Activated T-helper 1 cell treated with anti-CD3 and anti-CD28 coated beads, Interleukin-2, amount 50 U/mL, for 16 hours (primary cell): ENCODE measurements around the gene MACROD2.
"Not testable (repeated sequence)": the region's sequence is repeated elsewhere in the genome, so short reads cannot be mapped to it uniquely, and the experiment has no call there.

Experiments used
- DNase-seq, 2 donors: peaks; one replicate each; pipeline ENCODE4 v3.0.0-alpha.2; 2020; ENCODE audit warnings: low read depth in 1 of 2, low spot score in 1 of 2

The MACROD2 gene

GRCh38 chr20:13995086-13995665 lies at the start of gene MACROD2:
TSS of gene MACROD2 (plus strand) at chr20:13995516.
- no peak for DNase-seq

- no peak for DNase-seq
Measured at GRCh38 chr20:13947719-13948118, 47.6 kb upstream of the MACROD2 start.

GRCh38 chr20:13953227-13953626 lies 42.1 kb upstream of the MACROD2 start:
- no peak for DNase-seq

GRCh38 chr20:13960119-13960518 lies 35.2 kb upstream of the MACROD2 start:
- DNase-seq = no peak

- no peak for DNase-seq
Measured at GRCh38 chr20:13960525-13960924, 34.8 kb upstream of the MACROD2 start.

- no peak for DNase-seq
Measured at GRCh38 chr20:13984211-13984610, 11.1 kb upstream of the MACROD2 start.

- DNase-seq = no peak
Measured at GRCh38 chr20:13990465-13990864, 4.9 kb upstream of the MACROD2 start, which contains the start of gene SEL1L2. TSS of gene SEL1L2 (minus strand) at chr20:13990614. CDS start at chr20:13990534, 80 bp downstream.

GRCh38 chr20:13991311-13991710 lies 4.0 kb upstream of the MACROD2 start:
- DNase-seq = no peak

- DNase-seq = not testable (repeated sequence)
Measured at GRCh38 chr20:13991955-13992354, 3.4 kb upstream of the MACROD2 start.

GRCh38 chr20:13995841-13996240 lies 525 bp downstream of the MACROD2 start:
- DNase-seq = no peak

DNA sequence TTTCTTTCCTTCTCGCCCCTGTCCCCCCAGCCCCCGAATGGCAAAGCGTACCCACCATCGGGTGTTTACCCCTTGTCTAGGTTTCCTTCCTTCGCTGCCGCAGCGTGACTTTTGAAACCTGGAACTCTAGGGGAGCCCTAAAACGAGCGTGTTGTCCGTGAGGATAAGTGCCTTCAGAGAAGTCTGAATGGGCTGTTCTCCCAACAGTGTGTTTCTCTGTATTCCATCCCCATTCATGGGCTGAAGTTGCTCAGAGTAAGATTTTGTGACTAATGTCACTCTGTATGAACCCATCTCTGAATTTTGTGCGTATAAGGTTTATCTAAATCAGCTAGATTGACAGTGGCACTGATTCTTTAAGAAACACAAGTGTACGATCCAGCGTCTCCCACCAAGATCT lies 949 bp downstream of the MACROD2 start:
- no peak for DNase-seq

DNA sequence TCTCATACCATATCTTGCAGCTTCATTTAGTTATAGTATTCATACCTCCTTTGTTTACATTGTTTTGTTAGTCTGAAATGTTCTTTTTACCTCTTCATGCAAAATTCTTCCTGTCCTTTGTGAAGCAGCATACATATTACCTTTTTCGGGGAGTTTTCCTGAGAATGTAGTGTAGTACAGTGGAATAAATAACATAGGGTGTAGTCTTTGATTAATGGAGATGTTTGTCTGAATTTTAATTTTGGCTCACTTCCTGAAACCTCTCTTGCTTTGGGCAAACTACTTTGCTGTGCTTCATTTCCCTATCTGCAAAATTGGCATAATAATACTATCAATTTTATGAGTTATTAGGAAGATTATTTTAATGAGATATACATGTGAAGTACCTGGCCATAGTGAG lies 5.6 kb downstream of the MACROD2 start:
- no peak for DNase-seq

GRCh38 chr20:14005996-14006395 lies 10.7 kb downstream of the MACROD2 start:
- DNase-seq = no peak

- DNase-seq = no peak
Measured at GRCh38 chr20:14009208-14009607, 13.9 kb downstream of the MACROD2 start.

- DNase-seq = no peak
Measured at GRCh38 chr20:14012671-14013070, 17.4 kb downstream of the MACROD2 start.

- no peak for DNase-seq
Measured at GRCh38 chr20:14030991-14031390, 35.7 kb downstream of the MACROD2 start.

DNA sequence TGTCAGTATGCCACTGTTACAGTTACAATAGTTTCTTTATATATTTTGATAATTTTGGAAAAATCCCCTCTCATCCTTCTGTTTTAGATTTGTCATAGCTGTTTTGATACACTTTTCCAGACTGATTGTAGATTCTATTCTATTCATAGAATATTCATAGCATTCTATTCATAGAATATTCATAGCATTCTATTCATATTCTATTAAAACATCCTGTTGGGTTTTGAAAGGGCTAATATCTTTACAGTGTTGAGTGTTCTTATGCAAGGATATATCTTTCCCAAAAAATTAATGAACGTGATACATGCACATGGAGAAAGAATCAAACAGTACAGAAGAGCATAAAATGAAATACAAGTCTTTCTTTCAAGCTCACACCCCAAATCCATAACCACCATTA lies 38.0 kb downstream of the MACROD2 start:
- DNase-seq = no peak

GRCh38 chr20:14036567-14036966 lies 41.3 kb downstream of the MACROD2 start:
- DNase-seq = no peak

DNA sequence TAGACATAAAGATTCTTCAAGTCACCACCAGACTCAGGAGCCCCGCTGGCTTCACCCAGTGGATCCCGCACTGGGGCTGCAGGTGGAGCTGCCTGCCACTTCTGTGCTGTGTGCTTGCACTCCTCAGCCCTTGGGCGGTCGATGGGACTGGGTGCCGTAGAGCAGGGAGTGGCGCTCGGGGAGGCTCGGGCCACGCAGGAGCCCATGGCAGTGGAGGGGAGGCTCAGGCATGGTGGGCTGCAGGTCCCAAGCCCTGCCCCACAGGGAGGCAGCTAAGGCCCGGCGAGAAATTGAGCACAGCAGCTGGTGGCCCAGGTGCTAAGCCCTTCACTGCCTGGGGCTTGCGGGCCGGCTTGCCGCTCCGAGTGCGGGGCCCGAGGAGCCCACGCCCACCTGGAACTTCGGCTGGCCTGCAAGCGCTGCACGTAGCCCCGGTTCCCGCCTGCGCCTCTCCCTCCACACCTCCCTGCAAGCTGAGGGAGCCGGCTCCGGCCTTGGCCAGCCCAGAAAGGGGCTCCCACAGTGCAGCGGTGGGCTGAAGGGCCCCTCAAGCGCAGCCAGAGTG lies 49.5 kb downstream of the MACROD2 start:
- DNase-seq = not testable (repeated sequence)

DNA sequence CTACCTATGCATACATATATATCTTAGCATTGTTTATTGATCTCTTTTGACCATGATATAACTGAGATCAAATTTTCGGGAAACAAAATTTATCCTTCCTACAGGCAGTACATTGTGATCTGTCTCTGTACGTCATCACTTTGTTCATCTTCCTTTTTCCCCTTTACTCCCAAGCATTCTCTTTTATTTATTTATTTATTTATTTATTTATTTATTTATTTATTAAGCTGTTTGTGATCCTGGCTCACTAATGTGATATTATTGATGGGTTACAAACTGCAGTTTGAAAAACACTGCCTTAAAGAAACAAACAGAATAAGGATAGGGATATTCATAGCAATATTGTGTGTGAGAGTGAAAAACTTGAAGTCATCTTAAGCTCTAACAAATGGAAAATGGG lies 51.2 kb downstream of the MACROD2 start:
- DNase-seq = no peak

GRCh38 chr20:14049111-14049510 lies 53.8 kb downstream of the MACROD2 start:
- DNase-seq = no peak

GRCh38 chr20:14051454-14051853 lies 56.1 kb downstream of the MACROD2 start:
- DNase-seq = no peak

GRCh38 chr20:14055127-14055742 lies 59.9 kb downstream of the MACROD2 start:
- DNase-seq = no peak
